Measurements from ENCODE around the gene PIGV.

DNA sequence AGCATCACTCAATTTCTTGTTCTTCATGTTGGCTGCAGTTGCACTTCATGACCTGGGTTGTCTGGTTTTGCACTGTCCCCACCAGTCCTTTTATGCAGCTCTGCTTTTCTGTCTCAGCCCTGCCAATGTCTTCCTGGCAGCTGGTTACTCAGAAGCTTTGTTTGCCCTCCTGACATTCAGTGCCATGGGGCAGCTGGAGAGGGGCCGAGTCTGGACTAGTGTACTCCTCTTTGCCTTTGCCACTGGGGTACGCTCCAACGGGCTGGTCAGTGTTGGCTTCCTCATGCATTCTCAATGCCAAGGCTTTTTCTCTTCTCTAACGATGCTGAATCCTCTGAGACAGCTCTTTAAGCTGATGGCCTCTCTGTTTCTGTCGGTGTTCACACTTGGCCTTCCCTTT, 6.6 kb downstream of the PIGV start:
- TF ChIP-seq CTCF (IDR thresholded peaks at IDR 0.05; ENCODE audit: low read depth, low read length) (no peak), EZH2phosphoT487 (IDR thresholded peaks at IDR 0.05; ENCODE audit: low read depth) (no peak)

All from OCI-LY3 (cell line).